Amniotic epithelial cell (primary cell): Measurements from ENCODE around the gene BLID.

Experiments used
- DNase-seq: peaks from one replicate; pipeline ENCODE4 v3.0.0-alpha.2; 2010; ENCODE audit warnings: low read depth

BLID gene

DNA sequence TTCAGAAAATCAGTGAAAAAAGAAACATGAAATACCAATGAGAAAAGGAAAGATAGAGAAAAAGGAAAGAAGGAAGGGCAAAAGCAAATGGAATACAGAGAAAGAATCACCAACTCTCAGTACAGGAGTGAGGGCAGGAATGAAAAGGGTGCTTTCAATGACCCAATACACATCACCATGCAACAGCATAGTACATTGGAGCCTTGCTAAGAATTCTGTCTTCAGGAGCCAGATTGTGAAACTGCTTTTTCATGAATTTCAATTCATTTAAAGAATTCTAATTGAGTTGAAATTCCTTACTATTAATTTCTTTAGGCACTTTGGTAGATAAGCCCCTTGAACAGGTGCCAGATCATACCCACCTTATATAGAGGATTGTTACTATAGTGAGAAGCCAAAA lies 34.9 kb downstream of the BLID start:
- DNase-seq: no peak

DNA sequence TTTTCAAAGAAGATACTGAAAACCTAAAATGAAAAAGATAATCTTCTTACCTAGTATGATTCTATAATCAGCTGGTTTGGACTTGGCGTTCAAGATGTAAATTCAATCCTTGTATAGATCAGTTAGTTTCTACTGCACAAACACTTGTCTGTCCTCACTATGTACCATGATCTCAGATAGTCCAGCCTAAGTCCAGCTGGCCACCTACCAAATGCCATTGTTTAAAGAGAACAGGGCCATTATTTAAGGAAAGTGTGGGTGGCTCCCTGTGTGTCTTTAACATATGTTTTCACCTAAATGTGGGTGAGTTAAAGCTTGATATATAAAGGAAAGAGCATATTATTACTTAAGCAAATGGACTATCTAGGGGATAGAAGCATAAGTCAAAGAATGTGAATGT lies 38.6 kb downstream of the BLID start:
- no peak for DNase-seq

DNA sequence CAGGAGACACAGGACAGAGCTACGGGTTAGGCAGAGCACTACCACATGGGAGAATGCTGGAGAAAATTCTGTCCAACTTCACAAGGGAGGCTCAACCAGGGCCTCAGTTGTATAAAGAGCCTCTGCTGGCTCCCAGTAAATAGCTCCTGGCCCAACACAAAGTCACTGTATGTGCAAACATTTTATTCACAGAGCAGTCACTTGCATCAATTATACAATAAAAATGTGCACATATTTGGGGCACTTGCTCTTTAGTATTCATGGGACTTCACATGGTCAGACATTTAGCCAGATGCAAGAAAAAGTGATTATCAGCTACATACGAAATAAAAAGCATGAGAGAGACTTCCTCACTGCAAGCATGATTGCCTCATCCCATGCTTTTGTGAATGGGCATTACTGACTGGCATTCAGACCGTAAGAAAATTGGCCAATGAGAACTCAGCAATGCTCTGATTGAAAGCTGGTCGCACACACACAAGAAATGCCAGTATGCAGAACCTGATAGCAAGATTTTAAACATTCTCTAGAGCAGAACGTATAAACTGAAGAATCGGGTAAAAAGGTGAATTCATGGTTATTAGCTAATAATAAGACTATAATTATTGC lies 39.4 kb downstream of the BLID start:
- no peak for DNase-seq

DNA sequence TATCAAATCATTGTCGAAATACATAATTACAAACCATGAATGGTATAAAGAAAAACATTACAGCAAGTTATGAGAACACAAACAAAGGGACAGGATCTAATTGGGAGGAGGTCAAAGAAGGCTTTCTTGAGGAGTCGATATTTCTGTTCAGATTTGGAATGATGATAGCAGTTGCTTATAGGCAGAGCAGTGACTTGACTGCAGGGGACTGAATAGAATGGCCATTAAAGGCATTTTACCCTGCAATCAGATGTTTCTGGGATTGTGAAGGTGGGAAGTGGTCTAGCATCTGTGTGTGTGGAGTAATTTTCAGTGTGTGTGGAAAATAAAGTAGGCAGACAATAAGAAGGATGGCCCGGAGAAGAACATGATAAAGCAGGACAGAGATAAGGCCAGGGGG lies 41.0 kb downstream of the BLID start:
- DNase-seq: no peak

DNA sequence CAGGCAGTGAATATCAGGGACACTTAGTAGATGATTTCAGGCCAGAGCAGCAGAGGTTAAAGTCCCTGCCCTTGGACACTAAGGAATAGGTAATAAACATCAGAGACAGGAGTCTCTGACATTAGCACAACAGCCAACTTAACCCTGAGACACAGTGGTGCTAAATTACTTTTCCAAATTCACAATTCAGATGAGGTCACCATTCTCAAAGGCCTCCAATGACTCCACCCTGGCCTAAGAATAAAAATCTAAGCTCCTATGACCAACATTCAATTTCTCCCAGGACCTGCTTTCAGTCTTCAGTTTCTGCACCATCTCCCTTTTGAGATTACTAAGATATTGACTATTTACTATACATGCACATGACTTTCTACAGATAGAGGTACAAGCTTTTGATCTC lies 42.0 kb downstream of the BLID start:
- DNase-seq: no peak

DNA sequence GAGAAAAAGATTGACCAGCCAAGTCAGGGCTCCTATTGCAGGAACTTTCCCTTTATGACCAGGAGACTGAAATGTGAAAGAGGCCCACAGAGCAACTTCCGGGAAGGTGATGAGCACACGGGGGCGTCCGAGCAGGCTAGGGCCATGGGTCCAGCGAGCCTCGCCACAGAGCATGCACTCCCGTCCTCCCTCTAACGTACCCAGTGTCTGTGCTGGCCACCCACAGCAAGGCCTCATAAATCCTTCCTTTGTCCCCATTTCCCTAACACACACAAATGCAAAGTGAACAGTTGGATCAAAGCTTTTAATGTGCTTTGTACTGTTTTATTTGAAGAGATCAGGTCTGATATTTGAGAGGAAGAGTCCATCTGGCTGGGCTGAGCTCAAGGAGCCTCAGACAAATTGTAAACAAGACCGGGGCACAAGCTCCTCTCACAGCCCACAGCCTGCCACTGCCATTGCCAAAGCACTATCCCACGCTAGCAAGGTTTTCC lies 44.3 kb downstream of the BLID start:
- no peak for DNase-seq

DNA sequence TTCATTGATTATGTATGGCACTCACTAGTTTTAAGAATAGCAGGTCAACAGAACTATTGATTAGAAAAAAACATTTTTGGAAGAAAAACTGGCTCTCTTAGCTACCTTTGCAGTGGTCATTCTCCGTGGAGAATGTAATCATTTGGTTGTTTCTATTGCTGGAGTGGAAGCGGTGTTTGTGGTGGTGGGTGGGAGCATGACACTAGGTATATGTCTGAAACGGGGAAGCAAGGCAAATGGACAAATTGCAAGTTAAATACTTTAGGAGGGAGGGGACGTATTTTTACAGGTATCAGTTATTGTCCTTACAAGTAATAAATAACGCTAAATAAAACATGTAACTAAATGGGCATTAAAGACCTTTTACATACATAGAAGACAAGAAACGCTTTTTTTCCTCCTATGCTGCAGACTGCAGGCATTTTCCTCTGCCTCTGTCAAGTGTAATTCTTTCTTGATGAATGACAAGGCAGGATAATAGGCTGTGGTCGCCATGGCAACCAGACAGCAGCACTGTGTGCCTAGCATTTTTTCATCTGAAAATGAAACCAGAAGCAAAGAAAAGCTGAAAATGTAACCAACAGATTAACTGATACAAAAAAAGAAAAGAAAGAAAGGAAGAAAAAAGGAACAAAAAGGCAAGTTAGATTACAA lies 46.2 kb downstream of the BLID start:
- peak; percentile 94 for DNase-seq

DNA sequence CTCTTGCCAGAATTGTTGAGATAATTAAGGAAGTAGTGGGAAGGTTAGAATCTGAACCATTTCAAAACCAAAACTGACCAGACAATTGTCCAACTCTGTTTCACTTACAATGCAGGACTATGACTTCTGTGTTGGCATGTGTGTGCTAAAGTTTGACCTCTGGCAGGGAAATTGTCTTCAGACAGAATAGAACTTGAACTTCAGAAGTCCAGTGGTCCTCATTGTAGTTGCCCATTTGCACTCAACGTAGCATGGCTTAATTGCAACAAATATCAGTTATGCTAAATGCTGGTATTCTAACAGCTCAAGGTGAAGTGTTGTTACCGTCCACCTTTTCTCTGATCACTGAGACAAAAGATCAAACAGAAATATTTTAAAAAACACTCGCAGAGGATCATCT lies 47.2 kb downstream of the BLID start:
- no peak for DNase-seq

DNA sequence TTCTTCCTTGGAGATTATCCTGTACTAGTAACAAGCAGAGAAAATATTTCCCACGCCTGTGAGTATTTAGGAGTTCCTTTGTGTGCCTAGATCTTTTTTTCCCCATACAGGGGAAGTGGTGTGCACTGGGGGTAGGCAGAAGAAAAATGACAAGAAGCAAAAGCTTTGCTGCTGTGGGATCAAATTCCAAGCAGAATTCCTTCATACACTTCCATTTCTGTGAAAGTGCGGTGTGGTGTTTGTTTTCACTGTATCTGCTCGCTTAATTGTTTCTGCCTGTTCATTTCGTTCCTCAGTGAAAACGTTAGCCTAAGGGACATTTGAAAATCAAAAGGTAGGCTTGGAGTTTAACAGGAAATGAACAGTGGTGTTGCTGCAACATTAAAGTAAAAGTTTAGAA lies 47.9 kb downstream of the BLID start:
- DNase-seq: no peak
